ENCODE measurements around the gene ADAMTSL1.

Gene ADAMTSL1

GRCh38 chr9:18504707-18505106 lies 30.8 kb downstream of the ADAMTSL1 start:
- Histone ChIP-seq H4K20me1 (ENCODE audit: insufficient read depth, low read length, poor library complexity, severe bottlenecking) (no peaks in the 10 kb centered on the region), H3F3A (ENCODE audit: low read depth) (no peaks in the 10 kb centered on the region), H2AFZ (ENCODE audit: low read length) (no peak overlapping the region), H3K9me2 (replicated peaks; ENCODE audit: low read depth, low read length) (no peaks in the 10 kb centered on the region), H3K27me3 (ENCODE audit: insufficient read depth, low read length, poor library complexity, severe bottlenecking) (no peaks in the 10 kb centered on the region), H3K36me3 (ENCODE audit: insufficient read depth, low read length) (no peaks in the 10 kb centered on the region), H3K9ac (ENCODE audit: low read depth, low read length, poor library complexity, severe bottlenecking) (no peak overlapping the region), H3K79me2 (ENCODE audit: insufficient read depth, low read length) (no peaks in the 10 kb centered on the region), H3K4me1 (ENCODE audit: insufficient read depth, low read length, poor library complexity, severe bottlenecking) (no peaks in the 10 kb centered on the region), H3K9me3 (ENCODE audit: insufficient read depth, low read depth, low read length) (no peaks in the 10 kb centered on the region), H3K4me2 (ENCODE audit: low read depth, low read length, poor library complexity, severe bottlenecking) (no peak overlapping the region), H3K4me3 (ENCODE audit: low read length, poor library complexity, severe bottlenecking) (no peak overlapping the region)
- TF ChIP-seq CTCF (conservative IDR thresholded peaks at IDR 0.05; ENCODE audit: low read length): no peak
- no peak for TF ChIP-seq EZH2phosphoT487 (IDR thresholded peaks at IDR 0.05; ENCODE audit: borderline replicate concordance)

- H3K27me3 ChIP-seq (ENCODE audit: insufficient read depth, low read length, poor library complexity, severe bottlenecking): no peaks in the 10 kb centered on the region
- H3K36me3 ChIP-seq (ENCODE audit: insufficient read depth, low read length): no peaks in the 10 kb centered on the region
- H3K9me3 ChIP-seq (ENCODE audit: insufficient read depth, low read depth, low read length): no peaks in the 10 kb centered on the region
- H4K20me1 ChIP-seq (ENCODE audit: insufficient read depth, low read length, poor library complexity, severe bottlenecking): no peaks in the 10 kb centered on the region
- H3K79me2 ChIP-seq (ENCODE audit: insufficient read depth, low read length): no peaks in the 10 kb centered on the region
- H3K4me1 ChIP-seq (ENCODE audit: insufficient read depth, low read length, poor library complexity, severe bottlenecking): no peaks in the 10 kb centered on the region
- H3K9me2 ChIP-seq (replicated peaks; ENCODE audit: low read depth, low read length): no peaks in the 10 kb centered on the region
- no peaks in the 10 kb centered on the region for H3F3A ChIP-seq (ENCODE audit: low read depth)
- H3K9ac ChIP-seq (ENCODE audit: low read depth, low read length, poor library complexity, severe bottlenecking): no peak overlapping the region
- H3K4me2 ChIP-seq (ENCODE audit: low read depth, low read length, poor library complexity, severe bottlenecking): no peak overlapping the region
- no peak overlapping the region for H3K4me3 ChIP-seq (ENCODE audit: low read length, poor library complexity, severe bottlenecking)
- TF ChIP-seq CTCF (conservative IDR thresholded peaks at IDR 0.05; ENCODE audit: low read length): no peak
- TF ChIP-seq EZH2phosphoT487 (IDR thresholded peaks at IDR 0.05; ENCODE audit: borderline replicate concordance): no peak
- no peak overlapping the region for H2AFZ ChIP-seq (ENCODE audit: low read length)
Measured at GRCh38 chr9:18507151-18507550, 33.2 kb downstream of the ADAMTSL1 start.

GRCh38 chr9:18516514-18516913 lies 42.6 kb downstream of the ADAMTSL1 start:
- Histone ChIP-seq H3K4me2 (ENCODE audit: low read depth, low read length, poor library complexity, severe bottlenecking) (no peak overlapping the region), H3K9me2 (replicated peaks; ENCODE audit: low read depth, low read length) (no peaks in the 10 kb centered on the region), H3K79me2 (ENCODE audit: insufficient read depth, low read length) (no peaks in the 10 kb centered on the region), H3K4me1 (ENCODE audit: insufficient read depth, low read length, poor library complexity, severe bottlenecking) (no peaks in the 10 kb centered on the region), H3K9me3 (ENCODE audit: insufficient read depth, low read depth, low read length) (no peaks in the 10 kb centered on the region), H3K4me3 (ENCODE audit: low read length, poor library complexity, severe bottlenecking) (no peak overlapping the region), H3K9ac (ENCODE audit: low read depth, low read length, poor library complexity, severe bottlenecking) (no peak overlapping the region), H4K20me1 (ENCODE audit: insufficient read depth, low read length, poor library complexity, severe bottlenecking) (no peaks in the 10 kb centered on the region), H3K27me3 (ENCODE audit: insufficient read depth, low read length, poor library complexity, severe bottlenecking) (no peaks in the 10 kb centered on the region), H3F3A (ENCODE audit: low read depth) (no peaks in the 10 kb centered on the region), H3K36me3 (ENCODE audit: insufficient read depth, low read length) (no peaks in the 10 kb centered on the region), H2AFZ (ENCODE audit: low read length) (no peak overlapping the region)
- TF ChIP-seq CTCF (conservative IDR thresholded peaks at IDR 0.05; ENCODE audit: low read length) (no peak), EZH2phosphoT487 (IDR thresholded peaks at IDR 0.05; ENCODE audit: borderline replicate concordance) (no peak)
